Measurements from ENCODE around the gene NOTUM.

DNA sequence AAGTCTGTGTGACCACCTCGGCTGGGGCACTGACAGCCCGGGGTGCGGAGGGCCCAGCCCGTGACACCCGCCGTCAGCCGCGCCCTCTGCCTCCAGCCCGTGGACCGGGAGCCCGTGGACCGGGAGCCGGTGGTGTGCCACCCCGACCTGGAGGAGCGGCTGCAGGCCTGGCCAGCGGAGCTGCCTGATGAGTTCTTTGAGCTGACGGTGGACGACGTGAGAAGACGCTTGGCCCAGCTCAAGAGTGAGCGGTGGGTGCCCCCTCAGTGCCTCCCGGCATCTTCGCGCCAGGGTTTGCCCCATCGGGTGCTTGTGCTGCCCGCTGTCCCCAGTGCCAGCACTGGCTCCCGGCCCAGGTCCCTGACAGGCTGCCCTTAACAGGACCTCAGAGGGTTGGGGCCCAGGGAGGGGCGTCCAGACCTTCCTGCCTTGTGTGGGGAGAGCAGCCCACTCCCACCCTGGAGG, 48.0 kb upstream of the NOTUM start:
- no peak for TF ChIP-seq POLR2A (IDR thresholded peaks at IDR 0.05)
- TF ChIP-seq, protein P1, sequence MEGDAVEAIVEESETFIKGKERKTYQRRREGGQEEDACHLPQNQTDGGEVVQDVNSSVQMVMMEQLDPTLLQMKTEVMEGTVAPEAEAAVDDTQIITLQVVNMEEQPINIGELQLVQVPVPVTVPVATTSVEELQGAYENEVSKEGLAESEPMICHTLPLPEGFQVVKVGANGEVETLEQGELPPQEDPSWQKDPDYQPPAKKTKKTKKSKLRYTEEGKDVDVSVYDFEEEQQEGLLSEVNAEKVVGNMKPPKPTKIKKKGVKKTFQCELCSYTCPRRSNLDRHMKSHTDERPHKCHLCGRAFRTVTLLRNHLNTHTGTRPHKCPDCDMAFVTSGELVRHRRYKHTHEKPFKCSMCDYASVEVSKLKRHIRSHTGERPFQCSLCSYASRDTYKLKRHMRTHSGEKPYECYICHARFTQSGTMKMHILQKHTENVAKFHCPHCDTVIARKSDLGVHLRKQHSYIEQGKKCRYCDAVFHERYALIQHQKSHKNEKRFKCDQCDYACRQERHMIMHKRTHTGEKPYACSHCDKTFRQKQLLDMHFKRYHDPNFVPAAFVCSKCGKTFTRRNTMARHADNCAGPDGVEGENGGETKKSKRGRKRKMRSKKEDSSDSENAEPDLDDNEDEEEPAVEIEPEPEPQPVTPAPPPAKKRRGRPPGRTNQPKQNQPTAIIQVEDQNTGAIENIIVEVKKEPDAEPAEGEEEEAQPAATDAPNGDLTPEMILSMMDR (IDR thresholded peaks at IDR 0.05 in 4 of 5, conservative IDR thresholded peaks at IDR 0.05 in 1 of 5) = no peak

Data from gastrocnemius medialis (tissue), 4 donors.